ENCODE results near the gene DYNLT2. TPM values are rescaled to one million over a fixed set of nuclear protein-coding genes. Genes with fewer than 3 reads are reported as not detected.

Gene DYNLT2
- total and polyA plus RNA-seq, 2 of the 13 experiments (the other 11 are each of a cell fraction or from before 2014, with no cell fraction given) = 2.1 to 4.3 TPM

- peak; percentile 42; the same call in 1 of the 2 replicates for TF ChIP-seq ARID4A (CRISPR knock-in tag; IDR thresholded peaks at IDR 0.05; ENCODE audit: borderline replicate concordance)
- TF ChIP-seq CEBPB (IDR thresholded peaks at IDR 0.05; ENCODE audit: borderline replicate concordance, low read depth, low read length) = peak; percentile 81; the same call in 1 of the 2 replicates
- TF ChIP-seq ZNF709 (CRISPR knock-in tag; IDR thresholded peaks at IDR 0.05) = no peak
- 0 out of 2 replicates have a peak, but pooled peaks have one; percentile 22 for TF ChIP-seq ZNF430 (CRISPR knock-in tag; IDR thresholded peaks at IDR 0.05)
- no peak for TF ChIP-seq ZNF577 (CRISPR knock-in tag; IDR thresholded peaks at IDR 0.05; ENCODE audit: borderline replicate concordance, low read depth)
- TF ChIP-seq RBFOX2 (IDR thresholded peaks at IDR 0.05; ENCODE audit: low read depth, low read length) = no peak
- TF ChIP-seq RBAK (CRISPR knock-in tag; IDR thresholded peaks at IDR 0.05) = peak; percentile 84
- no peak for TF ChIP-seq SOX13 (IDR thresholded peaks at IDR 0.05)
- peak in 1 of 2 experiments; percentile 23; a peak in 1 of 4 replicates for TF ChIP-seq SOX13 (CRISPR knock-in tag; conservative IDR thresholded peaks at IDR 0.05 in 1 of 2, IDR thresholded peaks at IDR 0.05 in 1 of 2)
Observed at GRCh38 chr6:169780571-169781091, 29.3 kb upstream of the DYNLT2 start (continued).

Measured in HepG2 (cell line).